ENCODE measurements around the gene PNMA6E. TPM values are rescaled to one million over a fixed set of nuclear protein-coding genes. Genes with fewer than 3 reads are reported as not detected.

Gene PNMA6E
- total and polyA plus RNA-seq, 9 of the 15 experiments (the other 6 are each of a cell fraction or from before 2014, with no cell fraction given), result 0.03 TPM; not detected in 8

GRCh38 chrX:153400146-153401132, 711 bp downstream of the PNMA6E start (continued):
- TF ChIP-seq ID3 (CRISPR knock-in tag; IDR thresholded peaks at IDR 0.05) (no peak), ID3 (tag; IDR thresholded peaks at IDR 0.05) (no peak), PHF21A (IDR thresholded peaks at IDR 0.05; ENCODE audit: borderline replicate concordance, low read depth) (no peak), XRCC5 (IDR thresholded peaks at IDR 0.05; ENCODE audit: low read depth, low read length) (peak; percentile 78; the same call in 1 of the 2 replicates), ZNF165 (CRISPR knock-in tag; IDR thresholded peaks at IDR 0.05; ENCODE audit: borderline replicate concordance) (no peak), SMAD3 (CRISPR knock-in tag; conservative IDR thresholded peaks at IDR 0.05) (no peak), FOXJ2 (tag; IDR thresholded peaks at IDR 0.05) (no peak), KLF16 (IDR thresholded peaks at IDR 0.05) (0 out of 2 replicates have a peak, but pooled peaks have one; percentile 33), DLX4 (CRISPR knock-in tag; IDR thresholded peaks at IDR 0.05) (no peak), SRSF7 (optimal IDR thresholded peaks at IDR 0.05; ENCODE audit: low read depth, low read length) (no peak), ARID3B (CRISPR knock-in tag; IDR thresholded peaks at IDR 0.05; ENCODE audit: borderline replicate concordance) (no peak), CBX1 (IDR thresholded peaks at IDR 0.05; ENCODE audit: low read depth) (0 out of 2 replicates have a peak, but pooled peaks have one; percentile 40), PBX2 (CRISPR knock-in tag; IDR thresholded peaks at IDR 0.05; ENCODE audit: low read depth) (no peak), PBX2 (tag; conservative IDR thresholded peaks at IDR 0.05; ENCODE audit: low read depth) (no peak), MLLT1 (IDR thresholded peaks at IDR 0.05) (peak in 1 of 2 experiments; percentile 92; a peak in 2 of 4 replicates), ZNF24 (IDR thresholded peaks at IDR 0.05) (peak; percentile 25; the same call in 1 of the 2 replicates), ATF1 (CRISPR knock-in tag; IDR thresholded peaks at IDR 0.05) (no peak), ATF1 (tag; IDR thresholded peaks at IDR 0.05) (no peak), NCOR1 (IDR thresholded peaks at IDR 0.05) (no peak), SMC3 (conservative IDR thresholded peaks at IDR 0.05; ENCODE audit: insufficient read depth, low read depth, low read length) (peak; percentile 72), MYC (IDR thresholded peaks at IDR 0.05; ENCODE audit: low read depth, low read length) (peak; percentile 53; the same call in 1 of the 2 replicates), MYC (CRISPR knock-in tag; IDR thresholded peaks at IDR 0.05; ENCODE audit: borderline replicate concordance, low read depth) (no peak)

All from K562 (cell line).